Measurements from ENCODE around the gene CAV1. TPM values are rescaled to one million over a fixed set of nuclear protein-coding genes. Genes with fewer than 3 reads are reported as not detected.

CAV1 gene
- total and polyA plus RNA-seq, 12 donors = 4.0 to 35.4 (median 9.7) TPM

- peaks cover 5% of the 10 kb centered on the region for H3K27me3 ChIP-seq
- no peak for DNase-seq
- no peaks in the 10 kb centered on the region for H3K4me1 ChIP-seq (replicated peaks in 1 of 2)
- H3K27ac ChIP-seq = no peak overlapping the region
- H3K4me3 ChIP-seq = no peak overlapping the region
- intact Hi-C loops (cut with DNase I) = no loop called here
- no peaks in the 10 kb centered on the region for H3K36me3 ChIP-seq (replicated peaks in 1 of 2)
- no peaks in the 10 kb centered on the region for H3K9me3 ChIP-seq (replicated peaks in 1 of 3)
- TF ChIP-seq CTCF (IDR thresholded peaks at IDR 0.05) (no peak), POLR2A (IDR thresholded peaks at IDR 0.05) (no peak)
- 74 to 83% (median 77%) methylated on average over 1 of the region's 1 CpG for WGBS, 4 donors
These were observed 41.1 kb downstream of the CAV1 start for GRCh38 chr7:116565981-116566380.

GRCh38 chr7:116566666-116567065, 41.8 kb downstream of the CAV1 start:
- intact Hi-C loops (cut with DNase I) = no loop called here
- TF ChIP-seq POLR2A (IDR thresholded peaks at IDR 0.05) = no peak
- TF ChIP-seq CTCF (IDR thresholded peaks at IDR 0.05) = no peak
- Histone ChIP-seq H3K4me3 (no peak overlapping the region), H3K36me3 (replicated peaks in 1 of 2) (no peaks in the 10 kb centered on the region), H3K27ac (no peak overlapping the region), H3K9me3 (replicated peaks in 1 of 3) (no peaks in the 10 kb centered on the region), H3K4me1 (replicated peaks in 1 of 2) (no peaks in the 10 kb centered on the region), H3K27me3 (peaks cover 5% of the 10 kb centered on the region)
- DNase-seq = no peak

- no peak for DNase-seq
- WGBS, 4 donors = 61 to 69% (median 64%) methylated on average over 3 of the region's 3 CpGs
- H3K9me3 ChIP-seq (replicated peaks in 1 of 3) = no peaks in the 10 kb centered on the region
- no peaks in the 10 kb centered on the region for H3K36me3 ChIP-seq (replicated peaks in 1 of 2)
- no peak overlapping the region for H3K27ac ChIP-seq
- TF ChIP-seq CTCF (IDR thresholded peaks at IDR 0.05) = no peak
- no peak for TF ChIP-seq POLR2A (IDR thresholded peaks at IDR 0.05)
- peaks cover 0 to 4% of the 10 kb centered on the region in 2 donors for H3K4me1 ChIP-seq (replicated peaks in 1 of 2)
- no peaks in the 10 kb centered on the region for H3K27me3 ChIP-seq
- intact Hi-C loops (cut with DNase I) = no loop called here
- no peak overlapping the region for H3K4me3 ChIP-seq
These were observed 44.9 kb downstream of the CAV1 start for GRCh38 chr7:116569737-116570136.

GRCh38 chr7:116570306-116570705, 45.5 kb downstream of the CAV1 start:
- Histone ChIP-seq H3K4me3 (no peak overlapping the region), H3K27me3 (no peaks in the 10 kb centered on the region), H3K9me3 (replicated peaks in 1 of 3) (no peaks in the 10 kb centered on the region), H3K36me3 (replicated peaks in 1 of 2) (no peaks in the 10 kb centered on the region), H3K27ac (no peak overlapping the region), H3K4me1 (replicated peaks in 1 of 2) (peaks cover 0 to 4% of the 10 kb centered on the region in 2 donors)
- no peak for DNase-seq
- TF ChIP-seq CTCF (IDR thresholded peaks at IDR 0.05) = no peak
- no peak for TF ChIP-seq POLR2A (IDR thresholded peaks at IDR 0.05)
- intact Hi-C loops (cut with DNase I) = no loop called here
